Astrocyte (in vitro differentiated cells and primary cell): ENCODE measurements around the gene TGOLN2. TPM values are rescaled to one million over a fixed set of nuclear protein-coding genes. Genes with fewer than 3 reads are reported as not detected.

ENCODE experiments used
- DNase-seq: peaks from one replicate; pipeline ENCODE4 v3.0.0-alpha.2; 2010; ENCODE audit warnings: low read depth
- FAIRE-seq: peaks from 2 replicates; lab custom pipeline; 2011; peaks lifted over from hg19 to GRCh38; lab: Jason Lieb, UNC
- H2AFZ ChIP-seq: 2 replicates; pipeline ENCODE4 v1.6.0; 2012; ENCODE audit warnings: low read depth, low read length, inconsistent platforms
- H3K27ac ChIP-seq: 2 replicates; pipeline ENCODE4 v1.5.1; 2011; ENCODE audit warnings: low read depth, low read length, inconsistent platforms
- H3K27me3 ChIP-seq: 2 replicates; pipeline ENCODE4 v1.6.0; 2011; ENCODE audit warnings: low read length, inconsistent platforms; ENCODE audit not compliant: insufficient read depth
- H3K36me3 ChIP-seq: 2 replicates; pipeline ENCODE4 v1.5.1; 2011; ENCODE audit warnings: low read length, inconsistent platforms; ENCODE audit not compliant: insufficient read depth
- H3K4me1 ChIP-seq: 2 replicates; pipeline ENCODE4 v1.5.1; 2011; ENCODE audit warnings: low read length, inconsistent platforms; ENCODE audit not compliant: insufficient read depth
- H3K4me2 ChIP-seq: 2 replicates; pipeline ENCODE4 v1.6.0; 2012; ENCODE audit warnings: low read length, inconsistent platforms
- H3K4me3 ChIP-seq: 2 replicates; pipeline ENCODE4 v1.5.1; 2011; ENCODE audit warnings: low read depth, mild to moderate bottlenecking, low read length, inconsistent platforms; ENCODE audit not compliant: insufficient read depth
- H3K79me2 ChIP-seq: 2 replicates; pipeline ENCODE4 v1.6.0; 2012; ENCODE audit warnings: mild to moderate bottlenecking, low read length, inconsistent platforms; ENCODE audit not compliant: insufficient read depth
- H3K9ac ChIP-seq: 2 replicates; pipeline ENCODE4 v1.6.0; 2012; ENCODE audit warnings: mild to moderate bottlenecking, low read length, inconsistent platforms
- H3K9me3 ChIP-seq: 2 replicates; pipeline ENCODE4 v1.5.1; 2012; ENCODE audit warnings: low read depth, mild to moderate bottlenecking, low read length, inconsistent platforms; ENCODE audit not compliant: insufficient read depth
- H4K20me1 ChIP-seq: 2 replicates; pipeline ENCODE4 v1.6.0; 2012; ENCODE audit warnings: low read length, inconsistent platforms; ENCODE audit not compliant: insufficient read depth
- H3K27ac Mint-ChIP-seq: one replicate; pipeline ENCODE4 v1.8.0; 2021; ENCODE audit warnings: mild to moderate bottlenecking, mixed read lengths; ENCODE audit not compliant: unreplicated experiment
- H3K27me3 Mint-ChIP-seq: one replicate; pipeline ENCODE4 v1.8.0; 2021; ENCODE audit warnings: low read depth, mixed read lengths; ENCODE audit not compliant: unreplicated experiment
- H3K36me3 Mint-ChIP-seq: one replicate; pipeline ENCODE4 v1.8.0; 2021; ENCODE audit warnings: low read depth, mixed read lengths; ENCODE audit not compliant: unreplicated experiment
- H3K4me1 Mint-ChIP-seq: one replicate; pipeline ENCODE4 v1.8.0; 2021; ENCODE audit warnings: low read depth, mixed read lengths; ENCODE audit not compliant: unreplicated experiment
- H3K4me3 Mint-ChIP-seq: one replicate; pipeline ENCODE4 v1.8.0; 2021; ENCODE audit warnings: mild to moderate bottlenecking, moderate library complexity, mixed read lengths; ENCODE audit not compliant: unreplicated experiment
- H3K9me3 Mint-ChIP-seq: one replicate; pipeline ENCODE4 v1.8.0; 2021; ENCODE audit warnings: mild to moderate bottlenecking, mixed read lengths; ENCODE audit not compliant: unreplicated experiment
- EZH2 ChIP-seq: IDR thresholded peaks from 2 replicates; pipeline ENCODE4 v1.6.1; 2012; ENCODE audit warnings: mild to moderate bottlenecking, low read length, inconsistent platforms; ENCODE audit not compliant: insufficient read depth
- total RNA-seq: library from RNA; stranded (reverse); gene quantifications from 2 replicates; pipeline ENCODE4 v1.2.1, GENCODE V29; 2021
- TF ChIP-seq, protein P1 (sequence below): IDR thresholded peaks from 2 replicates; pipeline ENCODE4 v1.5.1; 2011; ENCODE audit warnings: low read depth, mild to moderate bottlenecking, inconsistent platforms, low read length, moderate library complexity; ENCODE audit not compliant: insufficient read depth

The TGOLN2 gene
- total RNA-seq, 1 donor from 2014 or later: 86.7 TPM

- peaks cover 23% of the 10 kb centered on the region for H3K4me1 Mint-ChIP-seq
- Histone ChIP-seq H3K9me3 (no peaks in the 10 kb centered on the region), H4K20me1 (no peaks in the 10 kb centered on the region), H3K27me3 (no peaks in the 10 kb centered on the region), H3K36me3 (no peaks in the 10 kb centered on the region), H3K9ac (no peak overlapping the region), H2AFZ (peak overlapping the region; percentile 14), H3K4me1 (peaks cover 18% of the 10 kb centered on the region), H3K79me2 (no peaks in the 10 kb centered on the region), H3K4me2 (peak overlapping the region; percentile 62), H3K27ac (no peak overlapping the region), H3K4me3 (no peak overlapping the region)
- no peaks in the 10 kb centered on the region for H3K27me3 Mint-ChIP-seq
- H3K9me3 Mint-ChIP-seq: no peaks in the 10 kb centered on the region
- H3K36me3 Mint-ChIP-seq: peaks cover 15% of the 10 kb centered on the region
- TF ChIP-seq, protein P1, sequence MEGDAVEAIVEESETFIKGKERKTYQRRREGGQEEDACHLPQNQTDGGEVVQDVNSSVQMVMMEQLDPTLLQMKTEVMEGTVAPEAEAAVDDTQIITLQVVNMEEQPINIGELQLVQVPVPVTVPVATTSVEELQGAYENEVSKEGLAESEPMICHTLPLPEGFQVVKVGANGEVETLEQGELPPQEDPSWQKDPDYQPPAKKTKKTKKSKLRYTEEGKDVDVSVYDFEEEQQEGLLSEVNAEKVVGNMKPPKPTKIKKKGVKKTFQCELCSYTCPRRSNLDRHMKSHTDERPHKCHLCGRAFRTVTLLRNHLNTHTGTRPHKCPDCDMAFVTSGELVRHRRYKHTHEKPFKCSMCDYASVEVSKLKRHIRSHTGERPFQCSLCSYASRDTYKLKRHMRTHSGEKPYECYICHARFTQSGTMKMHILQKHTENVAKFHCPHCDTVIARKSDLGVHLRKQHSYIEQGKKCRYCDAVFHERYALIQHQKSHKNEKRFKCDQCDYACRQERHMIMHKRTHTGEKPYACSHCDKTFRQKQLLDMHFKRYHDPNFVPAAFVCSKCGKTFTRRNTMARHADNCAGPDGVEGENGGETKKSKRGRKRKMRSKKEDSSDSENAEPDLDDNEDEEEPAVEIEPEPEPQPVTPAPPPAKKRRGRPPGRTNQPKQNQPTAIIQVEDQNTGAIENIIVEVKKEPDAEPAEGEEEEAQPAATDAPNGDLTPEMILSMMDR: no peak
- no peak for TF ChIP-seq EZH2
- no peak for FAIRE-seq
- no peak overlapping the region for H3K4me3 Mint-ChIP-seq
- DNase-seq: peak; percentile 56
- no peak overlapping the region for H3K27ac Mint-ChIP-seq
These were observed 18.8 kb downstream of the TGOLN2 start for GRCh38 chr2:85308896-85309555.

GRCh38 chr2:85308201-85308600 is 19.6 kb downstream of the TGOLN2 start:
- Mint-ChIP-seq H3K4me3 (no peak overlapping the region), H3K9me3 (no peaks in the 10 kb centered on the region), H3K36me3 (peaks cover 14% of the 10 kb centered on the region), H3K4me1 (peaks cover 20% of the 10 kb centered on the region), H3K27ac (no peak overlapping the region), H3K27me3 (no peaks in the 10 kb centered on the region)
- Histone ChIP-seq H3K9ac (no peak overlapping the region), H3K4me3 (no peak overlapping the region), H3K4me2 (no peak overlapping the region), H3K27me3 (no peaks in the 10 kb centered on the region), H3K36me3 (no peaks in the 10 kb centered on the region), H3K79me2 (no peaks in the 10 kb centered on the region), H4K20me1 (no peaks in the 10 kb centered on the region), H3K27ac (no peak overlapping the region), H3K9me3 (no peaks in the 10 kb centered on the region), H2AFZ (no peak overlapping the region), H3K4me1 (peaks cover 14% of the 10 kb centered on the region)
- FAIRE-seq: no peak
- TF ChIP-seq, protein P1: no peak
- no peak for TF ChIP-seq EZH2
- DNase-seq: no peak

- Mint-ChIP-seq H3K36me3 (peaks cover 14% of the 10 kb centered on the region), H3K4me3 (no peak overlapping the region), H3K9me3 (no peaks in the 10 kb centered on the region), H3K27me3 (no peaks in the 10 kb centered on the region), H3K27ac (no peak overlapping the region), H3K4me1 (peaks cover 20% of the 10 kb centered on the region)
- TF ChIP-seq, protein P1: no peak
- no peak for TF ChIP-seq EZH2
- no peaks in the 10 kb centered on the region for H3K79me2 ChIP-seq
- no peaks in the 10 kb centered on the region for H3K27me3 ChIP-seq
- H3K9ac ChIP-seq: no peak overlapping the region
- H3K27ac ChIP-seq: no peak overlapping the region
- no peaks in the 10 kb centered on the region for H3K9me3 ChIP-seq
- H4K20me1 ChIP-seq: no peaks in the 10 kb centered on the region
- no peak overlapping the region for H3K4me2 ChIP-seq
- peaks cover 14% of the 10 kb centered on the region for H3K4me1 ChIP-seq
- no peak for FAIRE-seq
- no peak overlapping the region for H3K4me3 ChIP-seq
- no peak overlapping the region for H2AFZ ChIP-seq
- H3K36me3 ChIP-seq: no peaks in the 10 kb centered on the region
- DNase-seq: no peak
These were observed 20.3 kb downstream of the TGOLN2 start for GRCh38 chr2:85307527-85307897.
